HL-60 (cell line): ENCODE results near the gene PIM3.

Experiments used
- CTCF ChIP-seq: IDR thresholded peaks from one replicate; pipeline ENCODE4 v1.5.1; 2011; ENCODE audit warnings: low read length, control low read depth, inconsistent platforms; ENCODE audit not compliant: insufficient read depth
- GABPA ChIP-seq: IDR thresholded peaks from 2 replicates; pipeline ENCODE4 v1.6.1; 2012; ENCODE audit warnings: low read depth
- POLR2AphosphoS5 ChIP-seq: IDR thresholded peaks from 2 replicates; pipeline ENCODE4 v1.6.1; 2012; ENCODE audit warnings: low read depth
- REST ChIP-seq: IDR thresholded peaks from 2 replicates; pipeline ENCODE4 v1.6.1; 2012; ENCODE audit warnings: low read depth; ENCODE audit not compliant: insufficient replicate concordance

- TF ChIP-seq POLR2AphosphoS5 = no peak
- TF ChIP-seq CTCF = no peak
- TF ChIP-seq REST = no peak
- TF ChIP-seq GABPA = no peak
These were observed 12.2 kb upstream of the PIM3 start for GRCh38 chr22:49948116-49948957.
